ENCODE data around the gene ASCC1. TPM values are rescaled to one million over a fixed set of nuclear protein-coding genes. Genes with fewer than 3 reads are reported as not detected.
"Not testable (repeated sequence)": the region's sequence is repeated elsewhere in the genome, so short reads cannot be mapped to it uniquely, and the experiment has no call there.

The ASCC1 gene
- total and polyA plus RNA-seq, 2 of the 13 experiments (the other 11 are each of a cell fraction or from before 2014, with no cell fraction given) = 21.6 to 30.1 TPM

- H3K27me3 ChIP-seq (ENCODE audit: control insufficient read depth in 1 of 2, insufficient read depth in 2 of 2, low read length in 2 of 2); intact Hi-C loops (cut with micrococcal nuclease; ENCODE audit: unreplicated experiment); in situ Hi-C loops (cut with HindIII; ENCODE audit: extremely low pct_ligation_motif_present, low pct_unique_long_range_greater_than_20kb); POLR2A ChIA-PET; H3K4me3 ChIP-seq (replicated peaks in 1 of 3; ENCODE audit: insufficient read depth in 1 of 3, low read depth in 2 of 3, low read length in 3 of 3); H3K4me2 ChIP-seq (ENCODE audit: low read depth, low read length); H2AFZ ChIP-seq (ENCODE audit: low read length); H3K27ac ChIP-seq (ENCODE audit: extremely low read length, insufficient read depth, low read length); H3K9me3 ChIP-seq (ENCODE audit: low read length); BruUV-seq (replicated peaks); FAIRE-seq; CTCF ChIA-PET (ENCODE audit: low intra/inter-chr PET ratio, low total read pairs); DNase-seq (ENCODE audit: low spot score); H3K79me2 ChIP-seq (ENCODE audit: insufficient read depth, low read length); H3K9ac ChIP-seq (ENCODE audit: insufficient read depth, low read depth, low read length); H4K20me1 ChIP-seq (ENCODE audit: insufficient read depth, low read length); H3K4me1 ChIP-seq (ENCODE audit: insufficient read depth, low read length); ATAC-seq: not testable (repeated sequence)
- H3K36me3 ChIP-seq (replicated peaks in 1 of 2; ENCODE audit: control insufficient read depth in 1 of 2, insufficient read depth in 2 of 2, low read length in 2 of 2) = peaks cover 18 to 41% of the 10 kb centered on the region in 2 experiments
- 81% methylated on average over 2 of the region's 2 CpGs for WGBS (ENCODE audit: low lambda C conversion rate)
Observed at GRCh38 chr10:72208526-72208925, 7.5 kb downstream of the ASCC1 start.

GRCh38 chr10:72206511-72207229 lies 9.4 kb downstream of the ASCC1 start:
- no peak overlapping the region for H2AFZ ChIP-seq (ENCODE audit: low read length)
- in situ Hi-C loops (cut with HindIII; ENCODE audit: extremely low pct_ligation_motif_present, low pct_unique_long_range_greater_than_20kb) (no loop called here), intact Hi-C loops (cut with micrococcal nuclease; ENCODE audit: unreplicated experiment) (no loop called here)
- H3K4me2 ChIP-seq (ENCODE audit: low read depth, low read length) = no peak overlapping the region
- H3K9me3 ChIP-seq (ENCODE audit: low read length) = no peaks in the 10 kb centered on the region
- DNase-seq (ENCODE audit: low spot score) = no peak
- H3K4me3 ChIP-seq (replicated peaks in 1 of 3; ENCODE audit: insufficient read depth in 1 of 3, low read depth in 2 of 3, low read length in 3 of 3) = no peak overlapping the region
- FAIRE-seq = no peak
- H3K79me2 ChIP-seq (ENCODE audit: insufficient read depth, low read length) = no peaks in the 10 kb centered on the region
- no peak for ATAC-seq
- TF ChIP-seq KAT7 (CRISPR knock-in tag; IDR thresholded peaks at IDR 0.05; ENCODE audit: borderline replicate concordance) (no peak), FOXO4 (CRISPR knock-in tag; conservative IDR thresholded peaks at IDR 0.05) (no peak), TFDP2 (CRISPR knock-in tag; IDR thresholded peaks at IDR 0.05) (no peak), ZNF639 (CRISPR knock-in tag; conservative IDR thresholded peaks at IDR 0.05) (no peak), EP300 (IDR thresholded peaks at IDR 0.05; ENCODE audit: low read depth in 2 of 2, low read length in 2 of 2) (no peak), EP300 (CRISPR knock-in tag; IDR thresholded peaks at IDR 0.05; ENCODE audit: borderline replicate concordance) (no peak), MYPOP (CRISPR knock-in tag; IDR thresholded peaks at IDR 0.05) (no peak), ZC3H4 (CRISPR knock-in tag; IDR thresholded peaks at IDR 0.05; ENCODE audit: borderline replicate concordance) (no peak), ZNF234 (CRISPR knock-in tag; conservative IDR thresholded peaks at IDR 0.05) (no peak), ZNF205 (CRISPR knock-in tag; IDR thresholded peaks at IDR 0.05) (no peak), ZNF547 (CRISPR knock-in tag; IDR thresholded peaks at IDR 0.05) (no peak), ZNF10 (CRISPR knock-in tag; IDR thresholded peaks at IDR 0.05; ENCODE audit: borderline replicate concordance, low read depth) (no peak)
- H3K27me3 ChIP-seq (ENCODE audit: control insufficient read depth in 1 of 2, insufficient read depth in 2 of 2, low read length in 2 of 2) = no peaks in the 10 kb centered on the region
- H3K9ac ChIP-seq (ENCODE audit: insufficient read depth, low read depth, low read length) = no peak overlapping the region
- over 99% methylated on average over 7 of the region's 7 CpGs for WGBS (ENCODE audit: low lambda C conversion rate)
- CTCF ChIA-PET (ENCODE audit: low intra/inter-chr PET ratio, low total read pairs) = no interaction called here
- H3K36me3 ChIP-seq (replicated peaks in 1 of 2; ENCODE audit: control insufficient read depth in 1 of 2, insufficient read depth in 2 of 2, low read length in 2 of 2) = peaks cover 15 to 54% of the 10 kb centered on the region in 2 experiments
- H3K4me1 ChIP-seq (ENCODE audit: insufficient read depth, low read length) = no peaks in the 10 kb centered on the region
- H3K27ac ChIP-seq (ENCODE audit: extremely low read length, insufficient read depth, low read length) = no peak overlapping the region
- POLR2A ChIA-PET = no interaction called here
- BruUV-seq (replicated peaks) = no TSS peak
- no peaks in the 10 kb centered on the region for H4K20me1 ChIP-seq (ENCODE audit: insufficient read depth, low read length)

Data from HepG2 (cell line).